Measurements from ENCODE around the gene BCL11A. TPM values are rescaled to one million over a fixed set of nuclear protein-coding genes. Genes with fewer than 3 reads are reported as not detected.

The BCL11A gene
- total RNA-seq, 1 donor from 2014 or later = 43.0 TPM

GRCh38 chr2:60460577-60461420 lies 92.7 kb downstream of the BCL11A start:
- ATAC-seq = no peak

- no peak for ATAC-seq
Measured at GRCh38 chr2:60459851-60460250, 93.6 kb downstream of the BCL11A start.

GRCh38 chr2:60456115-60456770 lies 97.2 kb downstream of the BCL11A start:
- ATAC-seq = no peak

GRCh38 chr2:60453872-60454271 lies 99.6 kb downstream of the BCL11A start:
- ATAC-seq = no peak

- peak; percentile 25 for ATAC-seq
Measured at GRCh38 chr2:60453301-60453700, 100.2 kb downstream of the BCL11A start.

- no peak for ATAC-seq
Measured at GRCh38 chr2:60450488-60450887, 103.0 kb downstream of the BCL11A start.

- ATAC-seq = no peak
Measured at GRCh38 chr2:60447943-60448342, 105.5 kb downstream of the BCL11A start.

GRCh38 chr2:60446413-60447267 lies 106.8 kb downstream of the BCL11A start:
- peak; percentile 68 for ATAC-seq

- no peak for ATAC-seq
Measured at GRCh38 chr2:60445684-60446179, 107.7 kb downstream of the BCL11A start.

GRCh38 chr2:60442608-60443007 lies 110.8 kb downstream of the BCL11A start:
- peak; percentile 51 for ATAC-seq

- ATAC-seq = peak; percentile 91
Measured at GRCh38 chr2:60441800-60442199, 111.7 kb downstream of the BCL11A start.

- no peak for ATAC-seq
Measured at GRCh38 chr2:60440767-60441163, 112.7 kb downstream of the BCL11A start.

- ATAC-seq = no peak
Measured at GRCh38 chr2:60440079-60440766, 113.2 kb downstream of the BCL11A start.

GRCh38 chr2:60439219-60439974 lies 114.1 kb downstream of the BCL11A start:
- peak; percentile 40 for ATAC-seq

GRCh38 chr2:60438653-60439052 lies 114.8 kb downstream of the BCL11A start:
- ATAC-seq = no peak

GRCh38 chr2:60438131-60438530 lies 115.3 kb downstream of the BCL11A start:
- no peak for ATAC-seq

GRCh38 chr2:60437080-60437696 lies 116.3 kb downstream of the BCL11A start:
- no peak for ATAC-seq

GRCh38 chr2:60433018-60433596 lies 120.3 kb downstream of the BCL11A start:
- ATAC-seq = peak; percentile 65

- ATAC-seq = peak; percentile 81
Measured at GRCh38 chr2:60432035-60432601, 121.3 kb downstream of the BCL11A start.

GRCh38 chr2:60429681-60430080 lies 123.8 kb downstream of the BCL11A start:
- no peak for ATAC-seq

Measured in esophagus mucosa (tissue), 1 donor.